ENCODE measurements around the gene SNRNP200. TPM values are rescaled to one million over a fixed set of nuclear protein-coding genes. Genes with fewer than 3 reads are reported as not detected.

The SNRNP200 gene
- total and polyA plus RNA-seq, 4 donors: 28.1 to 75.2 (median 47.5) TPM

DNA sequence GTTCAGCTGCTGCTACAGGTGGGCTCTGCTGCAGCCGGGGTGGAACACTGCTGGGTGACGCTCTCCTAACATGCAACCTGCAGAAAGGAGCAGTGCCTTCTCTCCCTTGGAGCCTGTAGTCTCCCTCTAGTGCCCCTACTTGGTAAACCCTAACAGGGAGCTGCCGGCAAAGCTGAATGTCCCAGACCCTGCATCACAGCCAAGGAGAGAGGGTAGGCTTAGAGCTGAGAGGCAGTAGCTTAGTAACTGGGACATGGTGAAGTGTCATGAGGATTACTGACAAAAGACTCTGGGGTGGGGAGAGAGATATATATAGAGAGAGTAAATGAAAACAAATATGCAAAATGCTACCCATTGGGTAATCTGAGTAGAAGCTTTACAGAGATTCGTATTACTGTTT is 40.1 kb upstream of the SNRNP200 start:
- no peaks in the 10 kb centered on the region for H3K36me3 ChIP-seq (ENCODE audit: control insufficient read depth in 4 of 4, insufficient read depth in 3 of 4, low read depth in 1 of 4, low read length in 3 of 4)
- no peak overlapping the region for H3K27ac ChIP-seq (ENCODE audit: low read depth in 1 of 2, low read length in 2 of 2)
- WGBS: 84% methylated on average over 4 of the region's 4 CpGs
- peak in 1 of 2 donors; percentile 38 for TF ChIP-seq RAD21 (IDR thresholded peaks at IDR 0.05)
- no peak for TF ChIP-seq CTCF (IDR thresholded peaks at IDR 0.05; ENCODE audit: low read depth, low read length, missing input control)
- no peak overlapping the region for H3K4me3 ChIP-seq (ENCODE audit: low read depth in 1 of 3, low read length in 3 of 3)
- no peaks in the 10 kb centered on the region for H3K27me3 ChIP-seq (ENCODE audit: control insufficient read depth in 4 of 4, insufficient read depth in 4 of 4, low read length in 3 of 4)
- no peak for DNase-seq (ENCODE audit: low spot score)
- no peaks in the 10 kb centered on the region for H3K9me3 ChIP-seq (ENCODE audit: control insufficient read depth in 4 of 4, low read length in 3 of 4)
- H3K9ac ChIP-seq (ENCODE audit: low read depth in 1 of 2, low read length in 2 of 2): no peak overlapping the region
- H3K4me1 ChIP-seq (ENCODE audit: control insufficient read depth in 4 of 4, insufficient read depth in 4 of 4, low read length in 3 of 4): no peaks in the 10 kb centered on the region

GRCh38 chr2:96344011-96344410 is 38.7 kb upstream of the SNRNP200 start:
- WGBS: 84% methylated on average over 5 of the region's 5 CpGs
- Histone ChIP-seq H3K27ac (ENCODE audit: low read depth in 1 of 2, low read length in 2 of 2) (peak overlapping the region in 1 of 2 donors; percentile 14), H3K27me3 (ENCODE audit: control insufficient read depth in 4 of 4, insufficient read depth in 4 of 4, low read length in 3 of 4) (no peaks in the 10 kb centered on the region), H3K4me1 (ENCODE audit: control insufficient read depth in 4 of 4, insufficient read depth in 4 of 4, low read length in 3 of 4) (no peaks in the 10 kb centered on the region), H3K9ac (ENCODE audit: low read depth in 1 of 2, low read length in 2 of 2) (no peak overlapping the region), H3K36me3 (ENCODE audit: control insufficient read depth in 4 of 4, insufficient read depth in 3 of 4, low read depth in 1 of 4, low read length in 3 of 4) (no peaks in the 10 kb centered on the region), H3K9me3 (ENCODE audit: control insufficient read depth in 4 of 4, low read length in 3 of 4) (no peaks in the 10 kb centered on the region), H3K4me3 (ENCODE audit: low read depth in 1 of 3, low read length in 3 of 3) (no peak overlapping the region)
- TF ChIP-seq JUND (IDR thresholded peaks at IDR 0.05): no peak
- TF ChIP-seq NR2F2 (IDR thresholded peaks at IDR 0.05): no peak
- TF ChIP-seq HNF4G (IDR thresholded peaks at IDR 0.05): no peak
- no peak for TF ChIP-seq RXRA (IDR thresholded peaks at IDR 0.05)
- TF ChIP-seq GABPA (IDR thresholded peaks at IDR 0.05 in 1 of 2, conservative IDR thresholded peaks at IDR 0.05 in 1 of 2): no peak
- no peak for TF ChIP-seq HNF4A (conservative IDR thresholded peaks at IDR 0.05)
- no peak for DNase-seq (ENCODE audit: low spot score)

DNA sequence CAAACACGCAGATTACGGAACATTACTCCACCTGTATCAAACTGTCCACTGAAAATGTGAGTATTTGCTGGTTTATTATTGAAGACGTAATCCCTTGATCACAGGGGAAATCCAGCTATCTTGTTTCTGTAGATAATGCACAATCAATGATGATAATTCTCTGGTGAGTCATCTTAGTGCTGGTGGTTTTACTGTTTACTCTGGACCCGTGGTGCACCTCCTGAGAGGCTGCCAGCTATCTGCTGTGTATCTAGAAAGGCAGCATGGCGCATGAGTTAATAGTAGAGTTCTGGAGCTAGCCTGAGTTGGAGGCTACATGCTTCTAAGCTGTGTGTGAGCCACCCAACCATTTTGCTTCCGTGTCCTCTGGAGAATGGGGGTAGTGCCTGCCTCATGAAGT is 36.7 kb upstream of the SNRNP200 start:
- Histone ChIP-seq H3K9me3 (ENCODE audit: control insufficient read depth in 4 of 4, low read length in 3 of 4) (no peaks in the 10 kb centered on the region), H3K4me3 (ENCODE audit: low read depth in 1 of 3, low read length in 3 of 3) (no peak overlapping the region), H3K27me3 (ENCODE audit: control insufficient read depth in 4 of 4, insufficient read depth in 4 of 4, low read length in 3 of 4) (no peaks in the 10 kb centered on the region), H3K36me3 (ENCODE audit: control insufficient read depth in 4 of 4, insufficient read depth in 3 of 4, low read depth in 1 of 4, low read length in 3 of 4) (no peaks in the 10 kb centered on the region), H3K4me1 (ENCODE audit: control insufficient read depth in 4 of 4, insufficient read depth in 4 of 4, low read length in 3 of 4) (no peaks in the 10 kb centered on the region), H3K9ac (ENCODE audit: low read depth in 1 of 2, low read length in 2 of 2) (no peak overlapping the region), H3K27ac (ENCODE audit: low read depth in 1 of 2, low read length in 2 of 2) (no peak overlapping the region)
- 63% methylated on average over 6 of the region's 6 CpGs for WGBS
- no peak for DNase-seq (ENCODE audit: low spot score)
- TF ChIP-seq, protein P1, sequence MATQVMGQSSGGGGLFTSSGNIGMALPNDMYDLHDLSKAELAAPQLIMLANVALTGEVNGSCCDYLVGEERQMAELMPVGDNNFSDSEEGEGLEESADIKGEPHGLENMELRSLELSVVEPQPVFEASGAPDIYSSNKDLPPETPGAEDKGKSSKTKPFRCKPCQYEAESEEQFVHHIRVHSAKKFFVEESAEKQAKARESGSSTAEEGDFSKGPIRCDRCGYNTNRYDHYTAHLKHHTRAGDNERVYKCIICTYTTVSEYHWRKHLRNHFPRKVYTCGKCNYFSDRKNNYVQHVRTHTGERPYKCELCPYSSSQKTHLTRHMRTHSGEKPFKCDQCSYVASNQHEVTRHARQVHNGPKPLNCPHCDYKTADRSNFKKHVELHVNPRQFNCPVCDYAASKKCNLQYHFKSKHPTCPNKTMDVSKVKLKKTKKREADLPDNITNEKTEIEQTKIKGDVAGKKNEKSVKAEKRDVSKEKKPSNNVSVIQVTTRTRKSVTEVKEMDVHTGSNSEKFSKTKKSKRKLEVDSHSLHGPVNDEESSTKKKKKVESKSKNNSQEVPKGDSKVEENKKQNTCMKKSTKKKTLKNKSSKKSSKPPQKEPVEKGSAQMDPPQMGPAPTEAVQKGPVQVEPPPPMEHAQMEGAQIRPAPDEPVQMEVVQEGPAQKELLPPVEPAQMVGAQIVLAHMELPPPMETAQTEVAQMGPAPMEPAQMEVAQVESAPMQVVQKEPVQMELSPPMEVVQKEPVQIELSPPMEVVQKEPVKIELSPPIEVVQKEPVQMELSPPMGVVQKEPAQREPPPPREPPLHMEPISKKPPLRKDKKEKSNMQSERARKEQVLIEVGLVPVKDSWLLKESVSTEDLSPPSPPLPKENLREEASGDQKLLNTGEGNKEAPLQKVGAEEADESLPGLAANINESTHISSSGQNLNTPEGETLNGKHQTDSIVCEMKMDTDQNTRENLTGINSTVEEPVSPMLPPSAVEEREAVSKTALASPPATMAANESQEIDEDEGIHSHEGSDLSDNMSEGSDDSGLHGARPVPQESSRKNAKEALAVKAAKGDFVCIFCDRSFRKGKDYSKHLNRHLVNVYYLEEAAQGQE (IDR thresholded peaks at IDR 0.05): no peak
- TF ChIP-seq YY1 (IDR thresholded peaks at IDR 0.05) (no peak), EGR1 (IDR thresholded peaks at IDR 0.05; ENCODE audit: low read depth in 2 of 2) (no peak), HNF4G (IDR thresholded peaks at IDR 0.05) (no peak), FOXA2 (IDR thresholded peaks at IDR 0.05) (peak; percentile 7), JUND (IDR thresholded peaks at IDR 0.05) (peak in 1 of 2 donors; percentile 89), SP1 (IDR thresholded peaks at IDR 0.05) (no peak), FOXA1 (IDR thresholded peaks at IDR 0.05) (peak; percentile 28), CTCF (IDR thresholded peaks at IDR 0.05; ENCODE audit: low read depth, low read length, missing input control) (no peak), GABPA (IDR thresholded peaks at IDR 0.05 in 1 of 2, conservative IDR thresholded peaks at IDR 0.05 in 1 of 2) (no peak), RXRA (IDR thresholded peaks at IDR 0.05) (no peak), ATF3 (IDR thresholded peaks at IDR 0.05) (no peak), TAF1 (conservative IDR thresholded peaks at IDR 0.05) (no peak)
- TF ChIP-seq, protein P2, sequence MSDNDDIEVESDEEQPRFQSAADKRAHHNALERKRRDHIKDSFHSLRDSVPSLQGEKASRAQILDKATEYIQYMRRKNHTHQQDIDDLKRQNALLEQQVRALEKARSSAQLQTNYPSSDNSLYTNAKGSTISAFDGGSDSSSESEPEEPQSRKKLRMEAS (IDR thresholded peaks at IDR 0.05): peak; percentile 17
